HG03342 (cell line): ENCODE measurements around the gene GAREM1.

Experiments
- ATAC-seq: cut with Tn5 transposase; IDR thresholded peaks from one replicate; pipeline ENCODE4 v1.9.1; 2021; ENCODE audit warnings: mild to moderate bottlenecking, moderate library complexity; ENCODE audit not compliant: unreplicated experiment

Gene GAREM1

GRCh38 chr18:32427084-32427900 is 43.4 kb downstream of the GAREM1 start:
- no peak for ATAC-seq

GRCh38 chr18:32425466-32425865 is 45.2 kb downstream of the GAREM1 start:
- no peak for ATAC-seq

- no peak for ATAC-seq
Measured at GRCh38 chr18:32424696-32425095, 46.0 kb downstream of the GAREM1 start.

- no peak for ATAC-seq
Measured at GRCh38 chr18:32422978-32423740, 47.5 kb downstream of the GAREM1 start.

- no peak for ATAC-seq
Measured at GRCh38 chr18:32422201-32422600, 48.5 kb downstream of the GAREM1 start.

GRCh38 chr18:32420084-32420750 is 50.5 kb downstream of the GAREM1 start:
- no peak for ATAC-seq

- ATAC-seq, result no peak
Measured at GRCh38 chr18:32418148-32418547, 52.5 kb downstream of the GAREM1 start.

- no peak for ATAC-seq
Measured at GRCh38 chr18:32405588-32405987, 65.1 kb downstream of the GAREM1 start.

- ATAC-seq, result no peak
Measured at GRCh38 chr18:32401621-32402020, 69.1 kb downstream of the GAREM1 start.

- ATAC-seq, result no peak
Measured at GRCh38 chr18:32393407-32393806, 77.3 kb downstream of the GAREM1 start.

- ATAC-seq, result no peak
Measured at GRCh38 chr18:32391126-32391525, 79.6 kb downstream of the GAREM1 start.

- no peak for ATAC-seq
Measured at GRCh38 chr18:32389858-32390257, 80.8 kb downstream of the GAREM1 start.

GRCh38 chr18:32389191-32389590 is 81.5 kb downstream of the GAREM1 start:
- ATAC-seq, result no peak

GRCh38 chr18:32386471-32386870 is 84.2 kb downstream of the GAREM1 start:
- no peak for ATAC-seq

GRCh38 chr18:32383050-32383819 is 87.4 kb downstream of the GAREM1 start:
- no peak for ATAC-seq

- no peak for ATAC-seq
Measured at GRCh38 chr18:32381761-32382160, 88.9 kb downstream of the GAREM1 start.

GRCh38 chr18:32380559-32380958 is 90.1 kb downstream of the GAREM1 start:
- no peak for ATAC-seq

- no peak for ATAC-seq
Measured at GRCh38 chr18:32379891-32380290, 90.8 kb downstream of the GAREM1 start.

GRCh38 chr18:32378705-32379104 is 92.0 kb downstream of the GAREM1 start:
- no peak for ATAC-seq

GRCh38 chr18:32373995-32374394 is 96.7 kb downstream of the GAREM1 start:
- no peak for ATAC-seq

- no peak for ATAC-seq
Measured at GRCh38 chr18:32373505-32373904, 97.2 kb downstream of the GAREM1 start.
